Right atrium auricular region (tissue), 2 donors: ENCODE results near the gene ASIC2. TPM values are rescaled to one million over a fixed set of nuclear protein-coding genes. Genes with fewer than 3 reads are reported as not detected.

Experiments used
- DNase-seq: peaks from one replicate; pipeline ENCODE4 v3.0.0-alpha.2; 2019; ENCODE audit warnings: low spot score
- H3K27ac ChIP-seq, 2 donors: fragments of 200-600 bp; sonication (generic); 1 replicate in 1 of 2; 2 replicates in 1 of 2; pipeline ENCODE4 v1.5.1; 2016 to 2019
- H3K27me3 ChIP-seq, 2 donors: fragments of 200-600 bp; sonication (generic); one replicate each; pipeline versions ENCODE4 v1.5.1 to v1.6.0; 2017 to 2019
- H3K36me3 ChIP-seq: fragments of 200-600 bp; sonication (generic); one replicate; pipeline ENCODE4 v1.5.1; 2016
- H3K4me1 ChIP-seq, 2 donors: fragments of 200-600 bp; sonication (generic); one replicate each; pipeline versions ENCODE4 v1.5.1 to v1.6.0; 2017 to 2019
- H3K4me3 ChIP-seq, 2 donors: fragments of 200-600 bp; sonication (generic); 1 replicate in 1 of 2; 2 replicates in 1 of 2; pipeline ENCODE4 v1.5.1; 2017 to 2019; ENCODE audit warnings: mild to moderate bottlenecking in 1 of 2, moderate library complexity in 1 of 2
- H3K9me3 ChIP-seq, 2 donors: fragments of 200-600 bp; sonication (generic); one replicate each; pipeline ENCODE4 v1.5.1; 2019
- CTCF ChIP-seq, 2 donors: fragments of 200-600 bp; sonication (generic); IDR thresholded peaks; one replicate each; pipeline ENCODE4 v1.5.1; 2019; ENCODE audit warnings: antibody characterized with exemption in 2 of 2
- total RNA-seq, 2 donors: library from RNA; depleted of rRNA; stranded (reverse); fragments of >200 nt; gene quantifications; one replicate each; pipeline ENCODE4 v1.1.0, GENCODE V29; 2016

ASIC2 gene
- total RNA-seq, 2 donors from 2014 or later = 0.75 TPM; not detected in 1

DNA sequence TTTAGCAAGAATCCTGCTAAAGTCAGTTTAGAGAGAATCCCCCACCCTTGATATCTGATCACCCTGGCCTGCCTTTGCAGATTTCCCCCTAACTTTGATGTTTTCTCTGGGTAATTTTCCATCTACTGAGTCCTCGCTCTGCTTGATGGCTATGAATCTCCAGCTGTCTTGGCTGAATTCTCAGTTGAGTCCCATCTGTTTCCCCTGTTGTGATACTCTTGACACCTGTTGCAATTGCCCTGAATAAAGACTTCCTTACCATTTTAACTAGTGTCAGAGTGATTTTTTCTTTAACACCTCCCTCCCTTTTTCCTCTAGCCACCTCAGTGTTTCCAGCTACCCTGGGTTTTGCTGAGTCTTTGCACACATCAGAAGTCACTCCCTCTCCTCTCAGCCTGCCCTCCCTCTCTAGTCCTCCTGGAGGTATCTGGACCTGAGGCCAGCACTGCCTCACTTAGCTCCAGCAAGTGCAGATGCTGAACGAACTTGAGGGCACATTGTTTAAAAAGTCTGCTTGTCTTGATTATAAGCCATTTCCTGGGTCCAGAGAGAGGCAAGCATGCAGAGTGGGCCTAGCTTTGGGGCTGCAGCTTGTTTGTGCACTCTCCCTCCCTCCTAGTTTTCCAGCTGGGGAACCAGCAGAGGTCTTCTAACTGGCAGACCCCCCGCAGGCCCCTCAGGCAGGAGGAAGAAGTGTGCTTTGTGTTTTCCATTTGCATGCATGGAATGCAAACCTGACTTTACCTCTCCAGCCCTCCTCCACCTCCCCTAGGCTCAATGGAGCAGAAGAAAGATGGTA, 268.2 kb downstream of the ASIC2 start:
- no peaks in the 10 kb centered on the region for H3K27me3 ChIP-seq

DNA sequence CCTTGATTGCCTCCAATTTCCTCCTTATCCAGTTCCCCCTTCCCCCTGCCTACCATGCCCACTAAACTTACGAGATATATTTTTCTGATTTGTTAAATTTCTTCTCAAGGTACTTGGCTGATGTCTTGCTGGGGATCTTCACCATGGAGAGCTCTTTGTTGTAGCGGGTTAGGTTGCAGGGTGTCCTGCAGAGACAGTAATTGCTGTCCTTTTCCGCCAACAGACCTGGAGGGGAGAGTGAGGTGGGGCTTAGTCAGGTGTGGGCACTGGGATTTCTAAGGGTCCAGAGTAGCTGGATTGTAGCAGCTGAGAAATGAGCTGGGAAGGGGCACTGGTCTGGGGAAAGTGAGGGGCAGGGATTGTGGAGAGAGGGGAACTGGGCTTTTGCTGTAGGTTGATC, 269.3 kb downstream of the ASIC2 start:
- no peaks in the 10 kb centered on the region for H3K9me3 ChIP-seq
- H3K36me3 ChIP-seq = no peaks in the 10 kb centered on the region
- no peak overlapping the region for H3K27ac ChIP-seq
- no peaks in the 10 kb centered on the region for H3K4me1 ChIP-seq
- no peaks in the 10 kb centered on the region for H3K27me3 ChIP-seq
- DNase-seq = no peak
- H3K4me3 ChIP-seq = no peak overlapping the region
- no peak for TF ChIP-seq CTCF (IDR thresholded peaks at IDR 0.05)

More for the DNA sequence above, 268.2 kb downstream of the ASIC2 start:
- Histone ChIP-seq H3K36me3 (no peaks in the 10 kb centered on the region), H3K27ac (no peak overlapping the region), H3K4me1 (no peaks in the 10 kb centered on the region), H3K9me3 (no peaks in the 10 kb centered on the region), H3K4me3 (no peak overlapping the region)
- no peak for TF ChIP-seq CTCF (IDR thresholded peaks at IDR 0.05)
- DNase-seq = no peak

- H3K4me1 ChIP-seq = no peaks in the 10 kb centered on the region
- H3K9me3 ChIP-seq = no peaks in the 10 kb centered on the region
- H3K27me3 ChIP-seq = no peaks in the 10 kb centered on the region
- no peak overlapping the region for H3K27ac ChIP-seq
- TF ChIP-seq CTCF (IDR thresholded peaks at IDR 0.05) = no peak
- H3K4me3 ChIP-seq = no peak overlapping the region
- no peaks in the 10 kb centered on the region for H3K36me3 ChIP-seq
- no peak for DNase-seq
These were observed 271.2 kb downstream of the ASIC2 start for GRCh38 chr17:33021731-33022408.

DNA sequence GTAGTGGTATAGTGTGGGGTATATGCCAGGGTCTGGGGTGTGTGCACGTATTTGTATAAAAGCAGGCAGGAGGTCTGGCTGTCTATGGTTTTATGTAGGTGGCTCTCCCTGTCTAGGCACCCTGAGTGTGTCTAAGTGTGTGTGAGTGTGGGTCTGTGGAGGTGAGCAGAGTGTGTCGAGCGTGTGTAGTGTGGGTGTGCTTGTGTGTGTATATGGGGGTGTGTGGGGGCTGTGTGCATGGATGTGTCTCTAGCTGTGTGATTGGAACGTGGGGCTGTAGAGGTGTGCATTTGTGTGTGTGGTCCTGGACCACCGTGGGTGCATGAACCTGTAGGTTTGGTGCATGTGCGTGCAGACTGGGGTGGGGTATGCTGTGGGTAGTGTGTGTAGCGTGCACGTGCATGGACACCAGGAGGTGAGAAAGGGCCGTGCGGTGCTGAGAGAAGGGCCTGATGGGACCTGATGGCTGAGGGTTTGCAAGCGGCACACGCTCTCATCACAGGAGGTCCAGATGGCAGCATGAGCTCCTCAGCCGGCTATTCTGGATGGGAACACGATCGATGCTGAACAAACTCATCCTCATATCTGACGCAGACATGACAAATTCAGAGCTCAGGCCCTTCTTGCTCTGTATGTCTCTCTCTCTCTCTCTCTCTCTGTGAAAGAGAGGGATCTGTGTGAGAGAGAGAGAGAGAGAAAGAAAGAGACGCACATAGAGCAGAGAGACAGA, 273.8 kb downstream of the ASIC2 start:
- no peak overlapping the region for H3K27ac ChIP-seq
- H3K9me3 ChIP-seq = no peaks in the 10 kb centered on the region
- H3K4me3 ChIP-seq = no peak overlapping the region
- no peaks in the 10 kb centered on the region for H3K36me3 ChIP-seq
- TF ChIP-seq CTCF (IDR thresholded peaks at IDR 0.05) = no peak
- no peaks in the 10 kb centered on the region for H3K4me1 ChIP-seq
- H3K27me3 ChIP-seq = no peaks in the 10 kb centered on the region
- no peak for DNase-seq

DNA sequence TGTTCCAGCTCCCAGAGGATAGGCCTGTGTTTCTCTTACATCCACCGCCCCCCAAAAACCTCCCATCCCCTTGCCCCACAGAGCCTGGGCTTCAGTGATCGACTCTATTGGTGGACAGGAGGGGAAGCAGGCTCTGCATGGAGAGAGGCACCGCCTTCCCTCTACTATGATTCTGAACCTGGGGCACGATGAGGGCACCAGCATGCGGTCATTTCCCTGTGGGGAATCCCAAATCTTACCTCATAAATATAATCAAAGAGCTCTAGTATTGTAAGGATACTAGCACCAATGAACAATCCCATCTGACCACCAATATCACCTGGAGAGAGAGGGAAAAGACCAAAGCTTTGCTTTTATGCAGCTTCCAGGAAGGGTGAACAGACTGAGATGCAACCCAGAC, 275.7 kb downstream of the ASIC2 start:
- Histone ChIP-seq H3K9me3 (no peaks in the 10 kb centered on the region), H3K4me1 (no peaks in the 10 kb centered on the region), H3K4me3 (no peak overlapping the region), H3K27ac (no peak overlapping the region), H3K36me3 (no peaks in the 10 kb centered on the region), H3K27me3 (no peaks in the 10 kb centered on the region)
- DNase-seq = no peak
- TF ChIP-seq CTCF (IDR thresholded peaks at IDR 0.05) = no peak
